H9 (cell line): Measurements from ENCODE around the gene SLAIN1. TPM values are rescaled to one million over a fixed set of nuclear protein-coding genes. Genes with fewer than 3 reads are reported as not detected.

Experiments used
- DNase-seq: peaks from one replicate; pipeline ENCODE4 v3.0.0-alpha.2; 2017
- H2AFZ ChIP-seq: one replicate; pipeline ENCODE4 v1.6.1; 2013; ENCODE audit warnings: mild to moderate bottlenecking, low read length, control low read depth, moderate library complexity
- H2AK5ac ChIP-seq: 2 replicates; pipeline ENCODE4 v1.6.1; 2013; ENCODE audit warnings: low read length, control low read depth, mixed read lengths; ENCODE audit not compliant: insufficient read length
- H2BK120ac ChIP-seq: one replicate; pipeline ENCODE4 v1.6.1; 2013; ENCODE audit warnings: low read depth, mild to moderate bottlenecking, low read length, control low read depth, inconsistent platforms; ENCODE audit not compliant: poor library complexity, severe bottlenecking
- H2BK12ac ChIP-seq: 2 replicates; pipeline ENCODE4 v1.6.1; 2013; ENCODE audit warnings: low read length, control low read depth, mixed read lengths, low read depth; ENCODE audit not compliant: insufficient read length
- H2BK15ac ChIP-seq: 2 replicates; pipeline ENCODE4 v1.6.1; 2013; ENCODE audit warnings: low read depth, low read length, control low read depth
- H2BK20ac ChIP-seq: one replicate; pipeline ENCODE4 v1.6.1; 2013; ENCODE audit warnings: low read depth, mild to moderate bottlenecking, low read length, control low read depth, inconsistent platforms; ENCODE audit not compliant: poor library complexity, severe bottlenecking
- H2BK5ac ChIP-seq: 2 replicates; pipeline ENCODE4 v1.6.1; 2013; ENCODE audit warnings: low read length, control low read depth, mixed read lengths; ENCODE audit not compliant: insufficient read length
- H3K14ac ChIP-seq: 2 replicates; pipeline ENCODE4 v1.6.1; 2013; ENCODE audit warnings: low read length, control low read depth; ENCODE audit not compliant: insufficient read depth
- H3K18ac ChIP-seq: 2 replicates; pipeline ENCODE4 v1.6.1; 2013; ENCODE audit warnings: low read depth, mild to moderate bottlenecking, mixed read lengths, low read length, control low read depth; ENCODE audit not compliant: insufficient read length
- H3K23ac ChIP-seq: 2 replicates; pipeline ENCODE4 v1.6.1; 2013; ENCODE audit warnings: low read length, control low read depth, mixed read lengths, low read depth; ENCODE audit not compliant: insufficient read length
- H3K23me2 ChIP-seq: 2 replicates; pipeline ENCODE4 v1.6.1; 2013; ENCODE audit warnings: low read depth, mild to moderate bottlenecking, mixed read lengths, low read length, control low read depth; ENCODE audit not compliant: insufficient read length, poor library complexity, severe bottlenecking
- H3K27ac ChIP-seq: 2 replicates; pipeline ENCODE4 v1.5.1; 2013; ENCODE audit warnings: low read length, control low read depth, mixed read lengths, low read depth; ENCODE audit not compliant: insufficient read length
- H3K27me3 ChIP-seq: 2 replicates; pipeline ENCODE4 v1.6.1; 2013; ENCODE audit warnings: low read length, control low read depth, inconsistent platforms; ENCODE audit not compliant: insufficient read depth
- H3K4ac ChIP-seq: 2 replicates; pipeline ENCODE4 v1.6.1; 2013; ENCODE audit warnings: low read depth, mild to moderate bottlenecking, control low read depth, inconsistent platforms, low read length, moderate library complexity
- H3K4me1 ChIP-seq: 2 replicates; pipeline ENCODE4 v1.6.1; 2013; ENCODE audit warnings: low read length, control low read depth, inconsistent platforms; ENCODE audit not compliant: insufficient read depth
- H3K4me2 ChIP-seq: 2 replicates; pipeline ENCODE4 v1.6.1; 2013; ENCODE audit warnings: low read length, control low read depth, mixed read lengths; ENCODE audit not compliant: insufficient read length, insufficient read depth
- H3K56ac ChIP-seq: 2 replicates; pipeline ENCODE4 v1.6.1; 2013; ENCODE audit warnings: low read depth, mild to moderate bottlenecking, mixed read lengths, low read length, control low read depth; ENCODE audit not compliant: insufficient read length
- H3K79me1 ChIP-seq: 2 replicates; pipeline ENCODE4 v1.6.1; 2013; ENCODE audit warnings: low read depth, mild to moderate bottlenecking, moderate library complexity, low read length, control low read depth, inconsistent platforms; ENCODE audit not compliant: insufficient read depth, poor library complexity, severe bottlenecking
- H3K79me2 ChIP-seq: 2 replicates; pipeline ENCODE4 v1.6.1; 2013; ENCODE audit warnings: low read length, control low read depth, inconsistent platforms; ENCODE audit not compliant: insufficient read depth
- H3K9ac ChIP-seq: 2 replicates; pipeline ENCODE4 v1.6.1; 2013; ENCODE audit warnings: low read length, control low read depth, mixed read lengths; ENCODE audit not compliant: insufficient read length; ENCODE audit errors: extremely low read depth
- H3K9me3 ChIP-seq: one replicate; pipeline ENCODE4 v1.6.1; 2013; ENCODE audit warnings: low read depth, low read length, inconsistent platforms; ENCODE audit not compliant: control insufficient read depth
- H3T11ph ChIP-seq: one replicate; pipeline ENCODE4 v1.6.1; 2013; ENCODE audit warnings: mild to moderate bottlenecking, low read length, control low read depth, inconsistent platforms
- H4K20me1 ChIP-seq: one replicate; pipeline ENCODE4 v1.6.1; 2013; ENCODE audit not compliant: control insufficient read depth, insufficient read length, insufficient read depth
- H4K5ac ChIP-seq: 2 replicates; pipeline ENCODE4 v1.6.1; 2013; ENCODE audit warnings: low read depth, mild to moderate bottlenecking, mixed read lengths, low read length, control low read depth; ENCODE audit not compliant: insufficient read length
- H4K8ac ChIP-seq: replicated peaks from 2 replicates; pipeline ENCODE4 v1.6.1; 2013; ENCODE audit warnings: low read length, control low read depth, mixed read lengths, low read depth; ENCODE audit not compliant: insufficient read length
- H4K91ac ChIP-seq: 2 replicates; pipeline ENCODE4 v1.6.1; 2013; ENCODE audit warnings: low read depth, mild to moderate bottlenecking, moderate library complexity, mixed read lengths, low read length, control low read depth; ENCODE audit not compliant: insufficient read length
- H3K27ac Mint-ChIP-seq, 3 experiments: 2 replicates in 2 of 3; 3 replicates in 1 of 3; pipeline ENCODE4 v1.8.0; 2020 to 2021; ENCODE audit warnings: mixed read lengths in 3 of 3, mild to moderate bottlenecking in 1 of 3, moderate library complexity in 1 of 3
- H3K27me3 Mint-ChIP-seq: 2 replicates; pipeline ENCODE4 v1.8.0; 2021; ENCODE audit warnings: low read depth, mild to moderate bottlenecking, moderate library complexity, mixed read lengths
- H3K36me3 Mint-ChIP-seq, 3 experiments: 2 replicates in 2 of 3; 3 replicates in 1 of 3; pipeline ENCODE4 v1.8.0; 2020 to 2021; ENCODE audit warnings: low read depth in 3 of 3, mixed read lengths in 3 of 3; ENCODE audit not compliant: insufficient read depth in 1 of 3
- H3K4me1 Mint-ChIP-seq, 2 experiments: 2 replicates each; pipeline ENCODE4 v1.8.0; 2020; ENCODE audit warnings: mixed read lengths in 2 of 2
- H3K4me3 Mint-ChIP-seq, 2 experiments: 2 replicates in 1 of 2; 3 replicates in 1 of 2; pipeline ENCODE4 v1.8.0; 2020 to 2021; ENCODE audit warnings: mild to moderate bottlenecking in 2 of 2, mixed read lengths in 2 of 2, moderate library complexity in 1 of 2
- H3K9me3 Mint-ChIP-seq, 2 experiments: 2 replicates in 1 of 2; 3 replicates in 1 of 2; pipeline ENCODE4 v1.8.0; 2020; ENCODE audit warnings: mild to moderate bottlenecking in 2 of 2, mixed read lengths in 2 of 2, moderate library complexity in 1 of 2
- CTCF ChIP-seq: fragments of 200-600 bp; sonication (generic); conservative IDR thresholded peaks from 3 replicates; pipeline ENCODE4 v1.8.0; 2021; ENCODE audit warnings: antibody characterized with exemption, mild to moderate bottlenecking
- WGBS: extraction: QIAGEN DNeasy Blood & Tissue Kit; methylation state at CpG from one replicate; pipeline ENCODE4 v1.1.7; 2013; ENCODE audit warnings: missing lambda C conversion rate, low lambda C conversion rate, mixed read lengths; ENCODE audit not compliant: insufficient read length; ENCODE audit errors: extremely low coverage; 5-methylcytosine and 5-hydroxymethylcytosine counted together
- total RNA-seq: library from RNA; stranded (reverse); gene quantifications from 2 replicates; pipeline ENCODE4 v1.2.1, GENCODE V29; 2021

SLAIN1 gene
- total RNA-seq, 1 experiment from 2014 or later = 23.2 TPM

- peaks cover 3% of the 10 kb centered on the region; the same call in 1 of the 2 replicates for H3K4me1 ChIP-seq
- no peak overlapping the region for H2AFZ ChIP-seq
- no peak for DNase-seq
- H3K79me2 ChIP-seq = peaks cover 2% of the 10 kb centered on the region; the same call in 1 of the 2 replicates
- Mint-ChIP-seq H3K27me3 (no peaks in the 10 kb centered on the region), H3K9me3 (no peaks in the 10 kb centered on the region; a peak in 1 of 5 replicates), H3K4me1 (peaks cover 7 to 8% of the 10 kb centered on the region in 2 experiments), H3K27ac (no peak overlapping the region), H3K36me3 (peaks cover 26 to 34% (median 27%) of the 10 kb centered on the region in 3 experiments), H3K4me3 (no peak overlapping the region)
- H3K27me3 ChIP-seq = no peaks in the 10 kb centered on the region
- H3K27ac ChIP-seq = no peak overlapping the region
- no peak overlapping the region for H2BK12ac ChIP-seq
- no peak overlapping the region for H3K56ac ChIP-seq
- H4K8ac ChIP-seq = no peak overlapping the region
- no peak overlapping the region for H2BK5ac ChIP-seq
- H4K20me1 ChIP-seq = no peaks in the 10 kb centered on the region
- no peak overlapping the region for H2BK120ac ChIP-seq
- TF ChIP-seq CTCF = no peak
- no peaks in the 10 kb centered on the region for H3K9me3 ChIP-seq
- H3K4ac ChIP-seq = no peak overlapping the region
- no peak overlapping the region for H4K91ac ChIP-seq
- H3K14ac ChIP-seq = no peak overlapping the region
- H2AK5ac ChIP-seq = no peak overlapping the region
- H3K4me2 ChIP-seq = no peak overlapping the region
- no peak overlapping the region for H3K23ac ChIP-seq
- H2BK15ac ChIP-seq = no peak overlapping the region
- H3K9ac ChIP-seq = no peak overlapping the region
- no peak overlapping the region for H3K18ac ChIP-seq
- no peak overlapping the region for H4K5ac ChIP-seq
- H3K79me1 ChIP-seq = peaks cover 2% of the 10 kb centered on the region
- H3K23me2 ChIP-seq = no peaks in the 10 kb centered on the region
- no CpG with 5 or more reads among the region's 2 CpGs for WGBS
- H2BK20ac ChIP-seq = no peak overlapping the region
- no peak overlapping the region for H3T11ph ChIP-seq
Observed at GRCh38 chr13:77742801-77743200, 45.3 kb downstream of the SLAIN1 start.
